B cell (primary cell): ENCODE measurements around the gene SLF2. TPM values are rescaled to one million over a fixed set of nuclear protein-coding genes. Genes with fewer than 3 reads are reported as not detected.

Source experiments
- ATAC-seq: fragments of 200-7000 bp; cut with Tn5 transposase; one replicate; pipeline ENCODE4 v1.10.0; 2021; ENCODE audit warnings: low read depth, mild to moderate bottlenecking, moderate number of reproducible peaks, moderate library complexity
- CTCF ChIA-PET: fragments of 350-600 bp; sonication (Branson Sonifier 250); formaldehyde crosslinking; loops from one replicate; lab custom pipeline; 2021; ENCODE audit warnings: antibody characterized with exemption, inconsistent platforms; lab: Charles Lee
- POLR2A ChIA-PET: fragments of 350-600 bp; sonication (Branson Sonifier 250); formaldehyde crosslinking; loops from one replicate; lab custom pipeline; 2021; ENCODE audit warnings: antibody characterized with exemption; lab: Charles Lee
- DNase-seq: peaks from one replicate; pipeline ENCODE4 v3.0.0; 2013
- H2AFZ ChIP-seq: 2 replicates; pipeline ENCODE4 v1.6.1; 2012; ENCODE audit warnings: mild to moderate bottlenecking, low read depth, low read length; ENCODE audit not compliant: insufficient read depth, poor library complexity, severe bottlenecking
- H3K27ac ChIP-seq, 2 donors: 1 replicate in 1 of 2; 2 replicates in 1 of 2; pipeline ENCODE4 v1.5.1; 2012 to 2013; ENCODE audit warnings: low read length in 2 of 2, mild to moderate bottlenecking in 2 of 2, moderate library complexity in 1 of 2
- H3K27me3 ChIP-seq, 4 experiments: fragments of 200-600 bp in 1 of 4; sonication (generic) in 1 of 4; replicated peaks in 1 of 4; 1 replicate in 2 of 4; 2 replicates in 2 of 4; pipeline versions ENCODE4 v1.6.1 to v1.7.0; 2013 to 2016; ENCODE audit warnings: low read length in 3 of 4, mild to moderate bottlenecking in 2 of 4, mixed read lengths in 1 of 4, moderate library complexity in 1 of 4; ENCODE audit not compliant: insufficient read depth in 4 of 4, control insufficient read depth in 3 of 4; ENCODE audit errors: control extremely low read depth in 1 of 4
- H3K36me3 ChIP-seq, 2 experiments: replicated peaks in 1 of 2; 1 replicate in 1 of 2; 2 replicates in 1 of 2; pipeline versions ENCODE4 v1.6.1 to v1.7.1; 2013; ENCODE audit warnings: low read length in 1 of 2; ENCODE audit not compliant: insufficient read depth in 2 of 2, control insufficient read depth in 1 of 2; ENCODE audit errors: control extremely low read depth in 1 of 2, extremely low read depth in 1 of 2
- H3K4me1 ChIP-seq, 2 donors: fragments of 200-600 bp in 1 of 2; sonication (generic) in 1 of 2; 1 replicate in 1 of 2; 2 replicates in 1 of 2; pipeline versions ENCODE4 v1.5.1 to v1.6.1; 2013 to 2017; ENCODE audit warnings: low read length in 2 of 2; ENCODE audit not compliant: control insufficient read depth in 2 of 2, insufficient read depth in 2 of 2
- H3K4me2 ChIP-seq: replicated peaks from 2 replicates; pipeline ENCODE3; 2012; ENCODE audit warnings: mild to moderate bottlenecking, low read depth, low read length; ENCODE audit not compliant: poor library complexity, severe bottlenecking
- H3K4me3 ChIP-seq, 5 experiments: fragments of 200-600 bp in 1 of 5; sonication (generic) in 1 of 5; 1 replicate in 3 of 5; 2 replicates in 2 of 5; pipeline versions ENCODE4 v1.5.1 to v1.7.0; 2011 to 2016; ENCODE audit warnings: low read length in 4 of 5, mild to moderate bottlenecking in 4 of 5, low read depth in 2 of 5, control low read depth in 1 of 5, moderate library complexity in 1 of 5; ENCODE audit not compliant: insufficient read depth in 1 of 5; ENCODE audit errors: control extremely low read depth in 1 of 5, extremely low read depth in 1 of 5
- H3K79me2 ChIP-seq: fragments of 200-600 bp; sonication (generic); one replicate; pipeline ENCODE4 v1.6.0; 2016; ENCODE audit warnings: low read length; ENCODE audit not compliant: control insufficient read depth, insufficient read depth
- H3K9ac ChIP-seq: fragments of 200-600 bp; sonication (generic); 2 replicates; pipeline ENCODE4 v1.6.1; 2017; ENCODE audit warnings: mild to moderate bottlenecking, low read length, moderate library complexity
- H3K9me3 ChIP-seq, 3 donors: one replicate each; pipeline versions ENCODE4 v1.6.1 to v1.7.1; 2013; ENCODE audit warnings: low read length in 2 of 3; ENCODE audit not compliant: control insufficient read depth in 2 of 3, insufficient read depth in 1 of 3; ENCODE audit errors: control extremely low read depth in 1 of 3
- H4K20me1 ChIP-seq: 2 replicates; pipeline ENCODE4 v1.6.0; 2012; ENCODE audit warnings: mild to moderate bottlenecking, low read length; ENCODE audit not compliant: insufficient read depth, control insufficient read depth, poor library complexity, severe bottlenecking
- H3K27ac Mint-ChIP-seq: one replicate; pipeline ENCODE4 v1.8.0; 2021; ENCODE audit warnings: mixed read lengths
- H3K27me3 Mint-ChIP-seq: one replicate; pipeline ENCODE4 v1.8.0; 2021; ENCODE audit warnings: mixed read lengths
- H3K4me1 Mint-ChIP-seq: one replicate; pipeline ENCODE4 v1.8.0; 2021; ENCODE audit warnings: mixed read lengths
- H3K4me3 Mint-ChIP-seq: one replicate; pipeline ENCODE4 v1.8.0; 2021; ENCODE audit warnings: mixed read lengths
- H3K9me3 Mint-ChIP-seq: one replicate; pipeline ENCODE4 v1.8.0; 2022; ENCODE audit warnings: mixed read lengths; ENCODE audit not compliant: insufficient read depth
- CTCF ChIP-seq: fragments of 200-600 bp; IDR thresholded peaks from one replicate; pipeline ENCODE4 v1.8.0; 2022; ENCODE audit warnings: antibody characterized with exemption, mild to moderate bottlenecking
- EZH2 ChIP-seq: IDR thresholded peaks from 2 replicates; pipeline ENCODE4 v1.6.1; 2012; ENCODE audit warnings: borderline replicate concordance, low read depth, mild to moderate bottlenecking, moderate library complexity, low read length; ENCODE audit not compliant: insufficient read depth, poor library complexity, severe bottlenecking
- WGBS: methylation state at CpG from one replicate; pipeline ENCODE4 v1.1.5; 2013; ENCODE audit warnings: missing lambda C conversion rate; ENCODE audit not compliant: insufficient coverage; 5-methylcytosine and 5-hydroxymethylcytosine counted together
- intact Hi-C: fragments of 100-400 bp; cut with micrococcal nuclease; formaldehyde crosslinking; loops from one replicate; pipeline ENCODE4 v1.10.0; 2022
- polyA plus RNA-seq: library from polyadenylated mRNA; depleted of rRNA; stranded (reverse); fragments of >200 nt; gene quantifications from 2 replicates; pipeline ENCODE4 v1.2.3, GENCODE V29; 2012
- total RNA-seq, 2 donors: library from RNA; stranded (reverse); fragments of 120-200 nt in 1 of 2; gene quantifications; 1 replicate in 1 of 2; 2 replicates in 1 of 2; pipeline versions ENCODE4 v1.2.3 to v1.2.4, GENCODE V29; 2013 to 2022

The SLF2 gene
- total and polyA plus RNA-seq, 2 donors (not counting 1 experiment from before 2014, with no cell fraction given), result 11.8 to 65.6 TPM

GRCh38 chr10:101012525-101013364 is 100.0 kb downstream of the SLF2 start:
- Histone ChIP-seq H3K27me3 (peaks cover 0 to 32% (median 18%) of the 10 kb centered on the region in 4 experiments), H3K4me2 (peak overlapping the region; percentile 27), H3K4me3 (no peak overlapping the region), H4K20me1 (no peaks in the 10 kb centered on the region), H3K9ac (no peak overlapping the region), H2AFZ (no peak overlapping the region), H3K36me3 (no peaks in the 10 kb centered on the region), H3K27ac (no peak overlapping the region), H3K4me1 (peaks cover 8 to 14% of the 10 kb centered on the region in 2 donors), H3K9me3 (no peaks in the 10 kb centered on the region), H3K79me2 (no peaks in the 10 kb centered on the region)
- no peak overlapping the region for H3K4me3 Mint-ChIP-seq
- H3K27me3 Mint-ChIP-seq, result peaks cover 27% of the 10 kb centered on the region
- ATAC-seq (peak; percentile 86), DNase-seq (peak; percentile 77)
- H3K9me3 Mint-ChIP-seq, result no peaks in the 10 kb centered on the region
- intact Hi-C loops, result loop anchor here (1.0 to 5.0 kb wide), 3 partner anchors 13 to 340 kb away; partner anchors contain the start of genes LZTS2, PDZD7 and SFXN3
- WGBS, result 6% methylated on average over 8 of the region's 14 CpGs
- TF ChIP-seq EZH2 (no peak), CTCF (peak; percentile 83)
- POLR2A ChIA-PET, result interaction anchor here (0.6 kb wide), 1 partner anchor 43 kb away, joined by 3 read pairs; the partner anchor contains the start of gene SEMA4G
- H3K4me1 Mint-ChIP-seq, result peaks cover 16% of the 10 kb centered on the region
- H3K27ac Mint-ChIP-seq, result no peak overlapping the region
- CTCF ChIA-PET, result interaction anchor here (0.9 to 2.1 kb wide), 5 partner anchors 9 to 55 kb away, joined by 3 to 16 read pairs (median 4); partner anchors contain the start of gene LZTS2
